ENCODE data around the gene HERC6. TPM values are rescaled to one million over a fixed set of nuclear protein-coding genes. Genes with fewer than 3 reads are reported as not detected.

The HERC6 gene
- total and polyA plus RNA-seq, 3 donors from 2014 or later: 8.8 to 18.8 (median 16.6) TPM

DNA sequence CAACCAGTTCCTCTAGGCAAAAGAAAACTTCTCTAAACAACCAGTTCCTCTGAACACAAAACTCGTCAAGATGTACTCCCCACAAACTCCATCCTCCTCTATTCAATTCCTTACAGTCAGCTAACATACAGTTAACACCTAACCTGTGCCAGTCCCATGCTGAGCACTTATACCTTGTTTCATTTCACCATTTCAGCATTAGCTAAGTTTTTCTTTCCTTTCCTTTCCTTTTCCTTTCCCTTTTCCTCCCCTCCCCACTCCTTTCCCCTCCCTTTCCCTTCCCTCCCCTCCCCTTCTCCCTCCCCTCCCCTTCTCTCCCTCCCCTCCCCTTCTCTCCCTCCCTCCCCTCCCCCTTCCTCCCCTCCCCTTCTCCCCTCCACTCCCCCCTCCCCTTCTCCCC lies 13.1 kb downstream of the HERC6 start:
- no peaks in the 10 kb centered on the region for H3K27me3 ChIP-seq
- 68 to 90% methylated on average over 1 of the region's 1 CpG for WGBS, 2 donors
- intact Hi-C loops (cut with DNase I; ENCODE audit: low total_unique reads): no loop called here
- TF ChIP-seq POLR2A (IDR thresholded peaks at IDR 0.05): no peak
- TF ChIP-seq, protein P1, sequence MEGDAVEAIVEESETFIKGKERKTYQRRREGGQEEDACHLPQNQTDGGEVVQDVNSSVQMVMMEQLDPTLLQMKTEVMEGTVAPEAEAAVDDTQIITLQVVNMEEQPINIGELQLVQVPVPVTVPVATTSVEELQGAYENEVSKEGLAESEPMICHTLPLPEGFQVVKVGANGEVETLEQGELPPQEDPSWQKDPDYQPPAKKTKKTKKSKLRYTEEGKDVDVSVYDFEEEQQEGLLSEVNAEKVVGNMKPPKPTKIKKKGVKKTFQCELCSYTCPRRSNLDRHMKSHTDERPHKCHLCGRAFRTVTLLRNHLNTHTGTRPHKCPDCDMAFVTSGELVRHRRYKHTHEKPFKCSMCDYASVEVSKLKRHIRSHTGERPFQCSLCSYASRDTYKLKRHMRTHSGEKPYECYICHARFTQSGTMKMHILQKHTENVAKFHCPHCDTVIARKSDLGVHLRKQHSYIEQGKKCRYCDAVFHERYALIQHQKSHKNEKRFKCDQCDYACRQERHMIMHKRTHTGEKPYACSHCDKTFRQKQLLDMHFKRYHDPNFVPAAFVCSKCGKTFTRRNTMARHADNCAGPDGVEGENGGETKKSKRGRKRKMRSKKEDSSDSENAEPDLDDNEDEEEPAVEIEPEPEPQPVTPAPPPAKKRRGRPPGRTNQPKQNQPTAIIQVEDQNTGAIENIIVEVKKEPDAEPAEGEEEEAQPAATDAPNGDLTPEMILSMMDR (IDR thresholded peaks at IDR 0.05): no peak
- no peak for DNase-seq
- no peak overlapping the region for H3K27ac ChIP-seq
- no peaks in the 10 kb centered on the region for H3K9me3 ChIP-seq
- H3K36me3 ChIP-seq (ENCODE audit: low read depth, missing control alignments): no peaks in the 10 kb centered on the region
- no peak overlapping the region for H3K4me3 ChIP-seq
- H3K4me1 ChIP-seq: no peaks in the 10 kb centered on the region

DNA sequence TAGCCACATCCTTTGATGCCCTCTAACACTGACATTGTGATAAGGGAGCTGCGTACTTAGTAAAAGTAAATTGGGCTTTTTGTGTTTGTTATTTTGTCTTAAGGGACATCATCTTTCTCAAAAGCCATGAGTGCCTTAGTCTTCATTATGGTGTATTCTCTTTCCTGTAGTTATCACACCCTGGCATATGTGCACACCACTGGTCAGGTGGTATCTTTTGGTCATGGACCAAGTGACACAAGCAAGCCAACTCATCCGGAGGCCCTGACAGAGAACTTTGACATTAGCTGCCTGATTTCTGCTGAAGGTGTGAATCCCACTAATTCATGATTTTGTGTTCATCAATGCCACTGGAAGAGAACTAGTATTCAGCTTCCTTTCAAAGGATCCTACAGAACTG lies 18.0 kb downstream of the HERC6 start:
- Histone ChIP-seq H3K4me1 (no peaks in the 10 kb centered on the region), H3K4me3 (no peak overlapping the region), H3K27ac (no peak overlapping the region), H3K36me3 (ENCODE audit: low read depth, missing control alignments) (no peaks in the 10 kb centered on the region), H3K9me3 (no peaks in the 10 kb centered on the region), H3K27me3 (no peaks in the 10 kb centered on the region)
- intact Hi-C loops (cut with DNase I; ENCODE audit: low total_unique reads): no loop called here
- DNase-seq: no peak
- no peak for TF ChIP-seq POLR2A (IDR thresholded peaks at IDR 0.05)
- TF ChIP-seq, protein P1 (IDR thresholded peaks at IDR 0.05): no peak
- 89 to 94% methylated on average over 2 of the region's 2 CpGs for WGBS, 2 donors

DNA sequence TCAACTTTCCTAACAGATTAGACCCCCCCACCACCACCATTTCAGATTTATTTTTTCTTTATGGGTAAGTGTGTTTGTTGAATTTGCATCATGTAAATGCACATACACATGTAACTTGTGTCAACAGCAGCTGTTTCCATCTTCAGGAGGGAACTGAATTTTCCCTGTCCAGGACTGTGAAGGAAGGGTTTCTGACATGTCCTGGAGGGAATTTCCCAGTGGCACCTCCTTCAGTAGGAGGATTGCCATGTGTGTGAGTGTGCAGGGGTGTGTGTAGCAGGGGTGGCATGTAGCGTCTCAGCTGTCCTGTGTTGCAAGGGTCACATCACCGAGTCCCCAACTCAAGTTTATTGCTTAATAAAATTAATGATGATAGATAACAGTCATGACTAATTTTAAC lies 19.7 kb downstream of the HERC6 start:
- Histone ChIP-seq H3K36me3 (ENCODE audit: low read depth, missing control alignments) (no peaks in the 10 kb centered on the region), H3K9me3 (no peaks in the 10 kb centered on the region), H3K4me1 (no peaks in the 10 kb centered on the region), H3K27ac (no peak overlapping the region), H3K27me3 (no peaks in the 10 kb centered on the region), H3K4me3 (no peak overlapping the region)
- 88% methylated on average over 2 of the region's 2 CpGs for WGBS, 2 donors
- no peak for TF ChIP-seq POLR2A (IDR thresholded peaks at IDR 0.05)
- TF ChIP-seq, protein P1 (IDR thresholded peaks at IDR 0.05): no peak
- intact Hi-C loops (cut with DNase I; ENCODE audit: low total_unique reads): no loop called here
- DNase-seq: no peak

DNA sequence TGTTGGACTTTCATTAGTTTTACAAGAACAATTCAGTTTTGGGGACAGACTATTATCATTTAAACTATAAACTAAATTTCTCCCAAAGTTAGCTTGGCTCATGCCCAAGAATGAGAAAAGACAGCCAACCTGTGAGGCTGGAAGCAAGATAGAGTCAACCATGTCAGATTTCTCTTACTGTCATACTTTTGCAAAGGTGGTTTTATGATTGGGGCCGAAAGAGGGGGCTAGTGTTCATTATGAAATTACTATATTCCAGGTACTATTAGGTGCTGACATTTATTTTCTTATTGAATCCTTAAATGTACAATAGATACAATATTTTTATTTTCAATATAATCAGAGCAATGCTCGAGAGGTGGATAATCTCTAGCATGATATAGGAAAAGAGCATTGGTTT lies 30.6 kb downstream of the HERC6 start:
- H3K36me3 ChIP-seq (ENCODE audit: low read depth, missing control alignments): no peaks in the 10 kb centered on the region

DNA sequence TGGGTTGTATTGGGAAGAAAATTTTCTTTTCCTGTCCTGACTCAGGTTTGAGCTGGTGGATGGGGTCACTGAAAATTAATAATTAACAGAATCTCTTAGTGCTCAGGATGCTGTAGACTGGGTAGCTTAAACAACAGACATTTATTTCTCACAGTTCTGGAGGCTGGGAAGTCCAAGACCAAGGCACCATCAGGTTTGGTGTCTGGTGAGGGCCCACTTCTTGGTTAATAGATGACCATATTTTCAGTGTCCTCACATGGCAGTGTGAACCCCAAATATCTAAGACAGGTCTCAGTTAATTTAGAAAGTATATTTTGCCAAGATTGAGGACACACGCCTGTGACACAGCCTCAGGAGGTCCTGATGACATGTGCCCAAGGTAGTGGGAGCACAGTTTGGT lies 31.1 kb downstream of the HERC6 start:
- 92 to 95% methylated on average over 1 of the region's 1 CpG for WGBS, 2 donors
- Histone ChIP-seq H3K36me3 (ENCODE audit: low read depth, missing control alignments) (no peaks in the 10 kb centered on the region), H3K27ac (no peak overlapping the region), H3K4me1 (no peaks in the 10 kb centered on the region), H3K27me3 (no peaks in the 10 kb centered on the region), H3K4me3 (no peak overlapping the region), H3K9me3 (no peaks in the 10 kb centered on the region)
- TF ChIP-seq, protein P1 (IDR thresholded peaks at IDR 0.05): no peak
- TF ChIP-seq POLR2A (IDR thresholded peaks at IDR 0.05): no peak
- intact Hi-C loops (cut with DNase I; ENCODE audit: low total_unique reads): no loop called here
- no peak for DNase-seq

More for the DNA sequence above, 30.6 kb downstream of the HERC6 start:
- Histone ChIP-seq H3K27me3 (no peaks in the 10 kb centered on the region), H3K27ac (no peak overlapping the region), H3K4me3 (no peak overlapping the region), H3K4me1 (no peaks in the 10 kb centered on the region), H3K9me3 (no peaks in the 10 kb centered on the region)
- DNase-seq: no peak
- intact Hi-C loops (cut with DNase I; ENCODE audit: low total_unique reads): no loop called here
- WGBS, 2 donors: 95 to 96% methylated on average over 2 of the region's 2 CpGs
- TF ChIP-seq, protein P1 (IDR thresholded peaks at IDR 0.05): no peak
- no peak for TF ChIP-seq POLR2A (IDR thresholded peaks at IDR 0.05)

All from testis (tissue), 3 donors.